Limb (tissue), 2 donors: ENCODE results near the gene NHS.

Source experiments
- DNase-seq, 2 donors: peaks; one replicate each; pipeline ENCODE4 v3.0.0-alpha.2; 2016; ENCODE audit errors: extremely low spot score in 2 of 2

Gene NHS

GRCh38 chrX:17725181-17725580 lies 350.2 kb downstream of the NHS start:
- no peak for DNase-seq

- DNase-seq, result no peak
Measured at GRCh38 chrX:17732138-17732783, 357.3 kb downstream of the NHS start.

GRCh38 chrX:17735406-17735805 lies 360.4 kb downstream of the NHS start:
- DNase-seq, result no peak

GRCh38 chrX:17736478-17736855 lies 361.5 kb downstream of the NHS start:
- no peak for DNase-seq

- DNase-seq, result peak; percentile 91 to 94
Measured at GRCh38 chrX:17736856-17737709, 362.1 kb downstream of the NHS start, which contains the start of gene SCML1. Gene SCML1, plus strand, starts transcription at chrX:17737493. Its CDS starts 6,694 bp downstream, at chrX:17744187.

- no peak for DNase-seq
Measured at GRCh38 chrX:17737710-17737985, 362.6 kb downstream of the NHS start.

GRCh38 chrX:17737986-17738713 lies 363.1 kb downstream of the NHS start:
- peak in 1 of 2 donors; percentile 47 for DNase-seq

GRCh38 chrX:17738737-17739535 lies 363.9 kb downstream of the NHS start:
- DNase-seq, result no peak

GRCh38 chrX:17740137-17741122 lies 365.4 kb downstream of the NHS start:
- DNase-seq, result no peak

- DNase-seq, result no peak
Measured at GRCh38 chrX:17741123-17741511, 366.1 kb downstream of the NHS start.

GRCh38 chrX:17743913-17744312 lies 368.9 kb downstream of the NHS start:
- no peak for DNase-seq

GRCh38 chrX:17744896-17745523 lies 370.0 kb downstream of the NHS start:
- DNase-seq, result no peak

GRCh38 chrX:17747692-17748091 lies 372.7 kb downstream of the NHS start:
- no peak for DNase-seq

GRCh38 chrX:17748684-17749083 lies 373.7 kb downstream of the NHS start:
- no peak for DNase-seq

- no peak for DNase-seq
Measured at GRCh38 chrX:17750436-17750835, 375.4 kb downstream of the NHS start.

GRCh38 chrX:17758382-17758781 lies 383.4 kb downstream of the NHS start:
- DNase-seq, result no peak

GRCh38 chrX:17759990-17760389 lies 385.0 kb downstream of the NHS start:
- no peak for DNase-seq

GRCh38 chrX:17767734-17768133 lies 392.7 kb downstream of the NHS start:
- DNase-seq, result no peak

- no peak for DNase-seq
Measured at GRCh38 chrX:17768997-17769396, 394.0 kb downstream of the NHS start.

- no peak for DNase-seq
Measured at GRCh38 chrX:17769701-17770269, 394.8 kb downstream of the NHS start.
